Ascending aorta (tissue), 2 donors: ENCODE measurements around the gene GFRAL. TPM values are rescaled to one million over a fixed set of nuclear protein-coding genes. Genes with fewer than 3 reads are reported as not detected.

Experiments used
- DNase-seq, 2 donors: peaks; one replicate each; pipeline ENCODE4 v3.0.0-alpha.2; 2019; ENCODE audit warnings: low spot score in 2 of 2
- H3K27ac ChIP-seq, 2 donors: fragments of 200-600 bp; sonication (generic); one replicate each; pipeline ENCODE4 v1.5.1; 2016 to 2017; ENCODE audit warnings: mild to moderate bottlenecking in 1 of 2
- H3K27me3 ChIP-seq: fragments of 200-600 bp; sonication (generic); one replicate; pipeline ENCODE4 v1.5.1; 2017
- H3K36me3 ChIP-seq, 2 donors: fragments of 200-600 bp; sonication (generic); one replicate each; pipeline ENCODE4 v1.5.1; 2016
- H3K4me1 ChIP-seq, 2 donors: fragments of 200-600 bp; sonication (generic); one replicate each; pipeline ENCODE4 v1.5.1; 2016 to 2017; ENCODE audit warnings: mild to moderate bottlenecking in 1 of 2
- H3K4me3 ChIP-seq, 2 donors: fragments of 200-600 bp; sonication (generic); one replicate each; pipeline ENCODE4 v1.5.1; 2016 to 2017; ENCODE audit warnings: mild to moderate bottlenecking in 1 of 2
- H3K9me3 ChIP-seq, 2 donors: fragments of 200-600 bp; sonication (generic); one replicate each; pipeline ENCODE4 v1.5.1; 2016
- CTCF ChIP-seq, 3 experiments: fragments of 200-600 bp in 2 of 3; fragments of 450-650 bp in 1 of 3; sonication (generic) in 2 of 3; IDR thresholded peaks; one replicate each; pipeline ENCODE4 v1.5.1; 2016 to 2019; ENCODE audit warnings: antibody characterized with exemption in 3 of 3, mild to moderate bottlenecking in 1 of 3, moderate library complexity in 1 of 3
- intact Hi-C: fragments of 100-400 bp; cut with DNase I; formaldehyde crosslinking; loops from one replicate; pipeline ENCODE4 v1.15.1; 2023
- total RNA-seq: library from RNA; depleted of rRNA; stranded (reverse); fragments of >200 nt; gene quantifications from one replicate; pipeline ENCODE4 v1.1.0, GENCODE V29; 2016

Gene GFRAL
- total RNA-seq, 1 donor from 2014 or later: not detected

- no peak for TF ChIP-seq CTCF (IDR thresholded peaks at IDR 0.05)
- DNase-seq: no peak
- Histone ChIP-seq H3K27ac (no peak overlapping the region), H3K27me3 (no peaks in the 10 kb centered on the region), H3K36me3 (no peaks in the 10 kb centered on the region), H3K4me3 (no peak overlapping the region), H3K4me1 (no peaks in the 10 kb centered on the region), H3K9me3 (no peaks in the 10 kb centered on the region)
- intact Hi-C loops: no loop called here
These were observed 6.6 kb upstream of the GFRAL start for GRCh38 chr6:55320696-55321086.

GRCh38 chr6:55377150-55377549 is 49.9 kb downstream of the GFRAL start:
- Histone ChIP-seq H3K4me1 (no peaks in the 10 kb centered on the region), H3K36me3 (no peaks in the 10 kb centered on the region), H3K27ac (no peak overlapping the region), H3K9me3 (no peaks in the 10 kb centered on the region), H3K4me3 (no peak overlapping the region), H3K27me3 (no peaks in the 10 kb centered on the region)
- intact Hi-C loops: no loop called here
- TF ChIP-seq CTCF (IDR thresholded peaks at IDR 0.05): no peak
- DNase-seq: no peak

- Histone ChIP-seq H3K27ac (no peak overlapping the region), H3K9me3 (no peaks in the 10 kb centered on the region), H3K4me3 (no peak overlapping the region), H3K27me3 (no peaks in the 10 kb centered on the region), H3K36me3 (no peaks in the 10 kb centered on the region), H3K4me1 (no peaks in the 10 kb centered on the region)
- intact Hi-C loops: no loop called here
- no peak for DNase-seq
- no peak for TF ChIP-seq CTCF (IDR thresholded peaks at IDR 0.05)
These were observed 52.2 kb downstream of the GFRAL start for GRCh38 chr6:55379471-55379870.

- Histone ChIP-seq H3K27me3 (no peaks in the 10 kb centered on the region), H3K36me3 (no peaks in the 10 kb centered on the region), H3K4me1 (no peaks in the 10 kb centered on the region), H3K9me3 (no peaks in the 10 kb centered on the region), H3K27ac (no peak overlapping the region), H3K4me3 (no peak overlapping the region)
- intact Hi-C loops: no loop called here
- no peak for DNase-seq
- TF ChIP-seq CTCF (IDR thresholded peaks at IDR 0.05): no peak
These were observed 52.6 kb downstream of the GFRAL start for GRCh38 chr6:55379895-55380294.

DNA sequence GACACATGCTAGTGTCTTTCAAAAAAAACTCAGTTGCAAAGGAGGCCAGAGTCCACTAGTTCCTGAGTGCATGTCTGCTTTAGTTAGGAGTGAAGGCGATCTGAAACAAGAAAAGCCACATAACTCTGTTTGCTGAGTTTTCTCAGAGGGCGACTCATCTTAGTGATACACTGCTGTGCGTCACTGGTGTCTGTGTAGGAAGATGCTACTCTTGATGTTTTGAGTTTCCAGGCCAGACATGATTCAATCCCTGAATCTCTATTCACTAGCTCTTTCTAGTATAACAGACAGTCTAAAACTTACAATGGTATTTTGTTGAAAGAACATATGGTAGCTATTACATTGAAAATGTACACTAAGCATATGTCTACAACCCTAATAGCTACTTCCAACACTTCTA is 60.9 kb downstream of the GFRAL start:
- intact Hi-C loops: no loop called here
- Histone ChIP-seq H3K27me3 (no peaks in the 10 kb centered on the region), H3K27ac (no peak overlapping the region), H3K4me1 (no peaks in the 10 kb centered on the region), H3K36me3 (no peaks in the 10 kb centered on the region), H3K9me3 (no peaks in the 10 kb centered on the region), H3K4me3 (no peak overlapping the region)
- no peak for DNase-seq
- no peak for TF ChIP-seq CTCF (IDR thresholded peaks at IDR 0.05)

GRCh38 chr6:55395871-55396270 is 68.6 kb downstream of the GFRAL start:
- intact Hi-C loops: no loop called here
- no peak for TF ChIP-seq CTCF (IDR thresholded peaks at IDR 0.05)
- Histone ChIP-seq H3K27me3 (no peaks in the 10 kb centered on the region), H3K9me3 (no peaks in the 10 kb centered on the region), H3K36me3 (no peaks in the 10 kb centered on the region), H3K4me1 (no peaks in the 10 kb centered on the region), H3K4me3 (no peak overlapping the region), H3K27ac (no peak overlapping the region)
- no peak for DNase-seq
